Endothelial cell of umbilical vein (primary cell): ENCODE data around the gene IL16.

ENCODE experiments used
- EZH2 ChIP-seq: IDR thresholded peaks from 2 replicates; pipeline ENCODE4 v1.6.1; 2012; ENCODE audit warnings: borderline replicate concordance, low read depth, mild to moderate bottlenecking, moderate library complexity, low read length, inconsistent platforms; ENCODE audit not compliant: severe bottlenecking
- JUN ChIP-seq: IDR thresholded peaks from 2 replicates; pipeline ENCODE4 v1.6.1; 2011; ENCODE audit warnings: borderline replicate concordance, low read depth; ENCODE audit not compliant: insufficient read length, insufficient read depth
- MYC ChIP-seq: IDR thresholded peaks from one replicate; pipeline ENCODE4 v1.6.1; 2011; ENCODE audit warnings: mild to moderate bottlenecking, low read depth, low read length
- POLR2A ChIP-seq: IDR thresholded peaks from 2 replicates; pipeline ENCODE4 v1.6.1; 2012; ENCODE audit warnings: low read depth, mild to moderate bottlenecking, control low read depth, low read length
- POLR2AphosphoS5 ChIP-seq: IDR thresholded peaks from 2 replicates; pipeline ENCODE4 v1.6.1; 2012; ENCODE audit warnings: low read depth, mild to moderate bottlenecking, control low read depth, low read length, moderate library complexity; ENCODE audit not compliant: insufficient read depth
- TF ChIP-seq, protein P1 (sequence below), 2 donors: IDR thresholded peaks; 1 replicate in 1 of 2; 2 replicates in 1 of 2; pipeline ENCODE4 v1.5.1; 2011; ENCODE audit warnings: low read length in 2 of 2, mild to moderate bottlenecking in 2 of 2, moderate library complexity in 2 of 2, control low read depth in 1 of 2, inconsistent platforms in 1 of 2, low read depth in 1 of 2; ENCODE audit not compliant: insufficient read depth in 1 of 2; ENCODE audit errors: extremely low read depth in 1 of 2

DNA sequence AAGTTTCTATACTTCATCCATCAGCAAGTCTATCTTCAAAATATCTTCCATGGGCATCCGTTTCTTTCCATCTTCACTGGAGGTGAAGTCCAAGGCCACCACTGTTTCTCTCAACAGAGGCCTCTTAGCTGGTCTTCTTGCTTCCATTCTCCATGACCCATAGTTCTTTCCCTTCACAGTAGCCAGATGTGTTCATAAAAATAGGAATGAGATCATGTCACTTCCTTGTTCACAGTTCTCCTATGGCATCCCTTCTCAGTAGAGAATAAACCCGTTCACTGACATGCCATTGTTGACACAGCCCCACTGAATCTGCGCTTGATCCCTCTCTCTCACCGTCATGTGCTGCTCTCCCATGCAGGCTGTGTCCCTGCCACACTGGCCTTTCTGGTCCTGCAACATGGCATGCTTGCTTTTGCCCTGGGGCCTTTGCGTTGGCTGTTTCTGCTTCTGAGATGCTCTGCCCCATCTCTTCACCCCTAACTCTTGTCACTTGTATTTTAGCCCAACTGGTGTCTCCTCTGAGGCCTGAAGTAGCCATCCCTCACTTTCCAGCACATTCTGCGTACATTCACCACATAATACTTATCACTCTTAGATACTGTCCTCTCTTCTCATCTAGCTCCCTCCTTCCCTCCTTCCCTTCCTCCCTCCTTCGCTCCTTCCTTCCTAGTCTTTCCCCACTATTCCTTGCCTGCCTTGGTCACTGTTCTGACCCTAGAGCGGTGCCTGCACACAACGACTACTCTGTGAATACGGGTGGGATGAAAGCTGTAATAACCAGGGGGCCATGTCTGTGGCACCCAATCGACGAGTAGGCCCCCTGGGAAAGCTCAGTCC lies 85.3 kb downstream of the IL16 start:
- TF ChIP-seq, protein P1, sequence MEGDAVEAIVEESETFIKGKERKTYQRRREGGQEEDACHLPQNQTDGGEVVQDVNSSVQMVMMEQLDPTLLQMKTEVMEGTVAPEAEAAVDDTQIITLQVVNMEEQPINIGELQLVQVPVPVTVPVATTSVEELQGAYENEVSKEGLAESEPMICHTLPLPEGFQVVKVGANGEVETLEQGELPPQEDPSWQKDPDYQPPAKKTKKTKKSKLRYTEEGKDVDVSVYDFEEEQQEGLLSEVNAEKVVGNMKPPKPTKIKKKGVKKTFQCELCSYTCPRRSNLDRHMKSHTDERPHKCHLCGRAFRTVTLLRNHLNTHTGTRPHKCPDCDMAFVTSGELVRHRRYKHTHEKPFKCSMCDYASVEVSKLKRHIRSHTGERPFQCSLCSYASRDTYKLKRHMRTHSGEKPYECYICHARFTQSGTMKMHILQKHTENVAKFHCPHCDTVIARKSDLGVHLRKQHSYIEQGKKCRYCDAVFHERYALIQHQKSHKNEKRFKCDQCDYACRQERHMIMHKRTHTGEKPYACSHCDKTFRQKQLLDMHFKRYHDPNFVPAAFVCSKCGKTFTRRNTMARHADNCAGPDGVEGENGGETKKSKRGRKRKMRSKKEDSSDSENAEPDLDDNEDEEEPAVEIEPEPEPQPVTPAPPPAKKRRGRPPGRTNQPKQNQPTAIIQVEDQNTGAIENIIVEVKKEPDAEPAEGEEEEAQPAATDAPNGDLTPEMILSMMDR (IDR thresholded peaks at IDR 0.05; ENCODE audit: extremely low read depth in 1 of 2, insufficient read depth in 1 of 2, low read depth in 1 of 2, low read length in 2 of 2) = no peak
- no peak for TF ChIP-seq POLR2A
- no peak for TF ChIP-seq EZH2
- TF ChIP-seq JUN = no peak
- no peak for TF ChIP-seq MYC
- no peak for TF ChIP-seq POLR2AphosphoS5
